Activated CD8-positive, alpha-beta T cell treated with anti-CD3 and anti-CD28 coated beads, Interleukin-2, amount 10 ng/mL, durations not matched to agents 7 days and 5 days (primary cell): ENCODE results near the gene DDX19B. TPM values are rescaled to one million over a fixed set of nuclear protein-coding genes. Genes with fewer than 3 reads are reported as not detected.
"Not testable (repeated sequence)": the region's sequence is repeated elsewhere in the genome, so short reads cannot be mapped to it uniquely, and the experiment has no call there.

Experiments used
- ATAC-seq: fragments of 150-1000 bp; cut with Tn5 transposase; one replicate; pipeline ENCODE4 v1.10.0; 2021; ENCODE audit warnings: moderate library complexity
- CTCF ChIA-PET: fragments of 350-600 bp; sonication (Branson Sonifier 250); formaldehyde crosslinking; loops from one replicate; lab custom pipeline; 2021; ENCODE audit warnings: antibody characterized with exemption; lab: Charles Lee
- POLR2A ChIA-PET: fragments of 350-600 bp; sonication (Branson Sonifier 250); formaldehyde crosslinking; loops from one replicate; lab custom pipeline; 2021; ENCODE audit warnings: antibody characterized with exemption; lab: Charles Lee
- DNase-seq: peaks from one replicate; pipeline ENCODE4 v3.0.0-alpha.2; 2020
- H3K27ac Mint-ChIP-seq: one replicate; pipeline ENCODE4 v1.8.0; 2021; ENCODE audit warnings: mild to moderate bottlenecking, mixed read lengths
- H3K27me3 Mint-ChIP-seq: one replicate; pipeline ENCODE4 v1.8.0; 2021; ENCODE audit warnings: low read depth, mixed read lengths
- H3K36me3 Mint-ChIP-seq: one replicate; pipeline ENCODE4 v1.8.0; 2021; ENCODE audit warnings: low read depth, mixed read lengths
- H3K4me1 Mint-ChIP-seq: one replicate; pipeline ENCODE4 v1.8.0; 2021; ENCODE audit warnings: low read depth, mixed read lengths
- H3K4me3 Mint-ChIP-seq: one replicate; pipeline ENCODE4 v1.8.0; 2021; ENCODE audit warnings: mild to moderate bottlenecking, mixed read lengths
- H3K9me3 Mint-ChIP-seq: one replicate; pipeline ENCODE4 v1.8.0; 2022; ENCODE audit warnings: mixed read lengths; ENCODE audit not compliant: insufficient read depth
- total RNA-seq, 2 experiments: library from RNA; stranded (reverse); gene quantifications; one replicate each; pipeline ENCODE4 v1.2.3, GENCODE V29; 2021

The DDX19B gene
- total RNA-seq, 2 experiments from 2014 or later, result 28.8 to 32.6 TPM

GRCh38 chr16:70289229-70290094 lies 9.5 kb upstream of the DDX19B start, which contains the start of gene AARS1:
AARS1 (minus strand) TSS chr16:70289506; CDS start chr16:70282763, 6,743 bp downstream.
- Mint-ChIP-seq H3K27ac (peak within 1 kb of the TSS; percentile 100), H3K4me1 (peaks cover 36% of the 10 kb centered on the region), H3K36me3 (peaks cover 19% of the 10 kb centered on the region), H3K4me3 (peak within 1 kb of the TSS; percentile 100), H3K27me3 (no peaks in the 10 kb centered on the region), H3K9me3 (no peaks in the 10 kb centered on the region)
- ATAC-seq (peak; percentile 97), DNase-seq (peak; percentile 97)
- ChIA-PET POLR2A (interaction anchor here (0.8 to 2.4 kb wide), 13 partner anchors 10 to 234 kb away, joined by 3 to 38 read pairs (median 4); partner anchors contain the start of genes COG4, DDX19A, DDX19B and EXOSC6), CTCF (interaction anchor here (1.1 to 7.2 kb wide), 6 partner anchors 8 to 36 kb away, joined by 3 to 50 read pairs (median 5); partner anchors contain the start of genes DDX19B and EXOSC6)

GRCh38 chr16:70290949-70291519 lies 8.0 kb upstream of the DDX19B start:
- Mint-ChIP-seq H3K4me1 (peaks cover 27% of the 10 kb centered on the region), H3K4me3 (no peak overlapping the region), H3K36me3 (peaks cover 9% of the 10 kb centered on the region), H3K9me3 (no peaks in the 10 kb centered on the region), H3K27me3 (no peaks in the 10 kb centered on the region), H3K27ac (peak overlapping the region; percentile 39)
- ATAC-seq (no peak), DNase-seq (no peak)
- ChIA-PET CTCF (interaction anchor here (1.1 to 1.5 kb wide), 2 partner anchors 8 to 24 kb away, joined by 4 to 5 read pairs; partner anchors contain the start of gene DDX19B), POLR2A (interaction anchor here (0.5 to 1.2 kb wide), 3 partner anchors 8 to 151 kb away, joined by 3 to 4 read pairs (median 3); partner anchors contain the start of gene DDX19B)

GRCh38 chr16:70292148-70292547 lies 6.8 kb upstream of the DDX19B start:
- H3K27me3 Mint-ChIP-seq, H3K27ac Mint-ChIP-seq, DNase-seq, H3K36me3 Mint-ChIP-seq, ATAC-seq, H3K9me3 Mint-ChIP-seq, H3K4me3 Mint-ChIP-seq: not testable (repeated sequence)
- ChIA-PET CTCF (interaction anchor here (1.5 kb wide), 1 partner anchor 41 kb away, joined by 3 read pairs; the partner anchor contains the start of gene EXOSC6), POLR2A (interaction anchor here (0.6 kb wide), 1 partner anchor 85 kb away, joined by 3 read pairs; no protein-coding TSS in a partner anchor)
- peaks cover 27% of the 10 kb centered on the region for H3K4me1 Mint-ChIP-seq

GRCh38 chr16:70294385-70295025 lies 4.5 kb upstream of the DDX19B start:
- H3K4me3 Mint-ChIP-seq, result no peak overlapping the region
- peaks cover 3% of the 10 kb centered on the region for H3K36me3 Mint-ChIP-seq
- no peaks in the 10 kb centered on the region for H3K9me3 Mint-ChIP-seq
- ChIA-PET POLR2A (no interaction called here), CTCF (no interaction called here)
- ATAC-seq, result no peak
- DNase-seq, result no peak
- H3K27ac Mint-ChIP-seq, result no peak overlapping the region
- peaks cover 24% of the 10 kb centered on the region for H3K4me1 Mint-ChIP-seq
- H3K27me3 Mint-ChIP-seq, result no peaks in the 10 kb centered on the region

GRCh38 chr16:70295634-70296033 lies 3.4 kb upstream of the DDX19B start:
- Mint-ChIP-seq H3K4me3 (no peak overlapping the region), H3K27me3 (no peaks in the 10 kb centered on the region), H3K36me3 (peaks cover 11% of the 10 kb centered on the region), H3K4me1 (peaks cover 25% of the 10 kb centered on the region), H3K9me3 (peaks cover 3% of the 10 kb centered on the region), H3K27ac (no peak overlapping the region)
- ChIA-PET CTCF (no interaction called here), POLR2A (interaction anchor here (1.2 kb wide), 1 partner anchor 51 kb away, joined by 3 read pairs; no protein-coding TSS in a partner anchor)
- no peak for ATAC-seq
- no peak for DNase-seq

- CTCF ChIA-PET, result interaction anchor here (1.3 kb wide), 1 partner anchor 12 kb away, joined by 3 read pairs; the partner anchor contains the start of gene AARS1
- peaks cover 39% of the 10 kb centered on the region for H3K36me3 Mint-ChIP-seq
Observed at GRCh38 chr16:70301121-70301520, 2.1 kb downstream of the DDX19B start.

GRCh38 chr16:70302745-70303144 lies 3.8 kb downstream of the DDX19B start:
- Mint-ChIP-seq H3K36me3 (peaks cover 39% of the 10 kb centered on the region), H3K9me3 (peaks cover 14% of the 10 kb centered on the region), H3K27ac (no peak overlapping the region), H3K27me3 (no peaks in the 10 kb centered on the region), H3K4me3 (no peak overlapping the region), H3K4me1 (peaks cover 44% of the 10 kb centered on the region)
- CTCF ChIA-PET, result no interaction called here
- no peak for ATAC-seq
- POLR2A ChIA-PET, result no interaction called here
- DNase-seq, result no peak

More at GRCh38 chr16:70301121-70301520, 2.1 kb downstream of the DDX19B start:
- H3K4me1 Mint-ChIP-seq, result peaks cover 44% of the 10 kb centered on the region
- POLR2A ChIA-PET, result interaction anchor here (0.7 to 3.6 kb wide), 3 partner anchors 12 to 80 kb away, joined by 3 to 38 read pairs (median 5); partner anchors contain the start of gene AARS1
- DNase-seq (no peak), ATAC-seq (no peak)
- H3K27ac Mint-ChIP-seq, result no peak overlapping the region
- H3K9me3 Mint-ChIP-seq, result peaks cover 14% of the 10 kb centered on the region
- peak overlapping the region; percentile 91 for H3K4me3 Mint-ChIP-seq
- H3K27me3 Mint-ChIP-seq, result no peaks in the 10 kb centered on the region

GRCh38 chr16:70304892-70305448 lies 6.0 kb downstream of the DDX19B start:
- Mint-ChIP-seq H3K27ac (no peak overlapping the region), H3K9me3 (peaks cover 14% of the 10 kb centered on the region), H3K27me3 (no peaks in the 10 kb centered on the region), H3K36me3 (peaks cover 35% of the 10 kb centered on the region), H3K4me1 (peaks cover 30% of the 10 kb centered on the region), H3K4me3 (no peak overlapping the region)
- CTCF ChIA-PET, result interaction anchor here (1.4 kb wide), 1 partner anchor 27 kb away, joined by 3 read pairs; no protein-coding TSS in a partner anchor
- DNase-seq (no peak), ATAC-seq (no peak)
- POLR2A ChIA-PET, result no interaction called here

- DNase-seq (no peak), ATAC-seq (no peak)
- Mint-ChIP-seq H3K4me3 (no peak overlapping the region), H3K4me1 (peaks cover 17% of the 10 kb centered on the region), H3K9me3 (no peaks in the 10 kb centered on the region), H3K27ac (no peak overlapping the region), H3K36me3 (peaks cover 20% of the 10 kb centered on the region), H3K27me3 (no peaks in the 10 kb centered on the region)
- CTCF ChIA-PET, result interaction anchor here (1.2 kb wide), 1 partner anchor 39 kb away, joined by 3 read pairs; no protein-coding TSS in a partner anchor
- POLR2A ChIA-PET, result no interaction called here
Observed at GRCh38 chr16:70306880-70307279, 7.9 kb downstream of the DDX19B start.

GRCh38 chr16:70307726-70308125 lies 8.7 kb downstream of the DDX19B start:
- H3K4me1 Mint-ChIP-seq, result peaks cover 11% of the 10 kb centered on the region
- H3K36me3 Mint-ChIP-seq, result peaks cover 12% of the 10 kb centered on the region
- H3K27ac Mint-ChIP-seq, DNase-seq, POLR2A ChIA-PET, H3K27me3 Mint-ChIP-seq, H3K4me3 Mint-ChIP-seq, CTCF ChIA-PET, H3K9me3 Mint-ChIP-seq, ATAC-seq: not testable (repeated sequence)

GRCh38 chr16:70320121-70320520 lies 21.1 kb downstream of the DDX19B start:
- POLR2A ChIA-PET, result interaction anchor here (0.7 to 1.4 kb wide), 2 partner anchors 27 to 35 kb away, joined by 3 to 8 read pairs; partner anchors contain the start of gene DDX19A
- no peak overlapping the region for H3K4me3 Mint-ChIP-seq
- no peak for ATAC-seq

More at GRCh38 chr16:70320121-70320520, 21.1 kb downstream of the DDX19B start:
- CTCF ChIA-PET, result no interaction called here
- no peaks in the 10 kb centered on the region for H3K9me3 Mint-ChIP-seq
- H3K27ac Mint-ChIP-seq, result no peak overlapping the region
- no peaks in the 10 kb centered on the region for H3K4me1 Mint-ChIP-seq
- H3K36me3 Mint-ChIP-seq, result peaks cover 20% of the 10 kb centered on the region
- no peaks in the 10 kb centered on the region for H3K27me3 Mint-ChIP-seq
- no peak for DNase-seq
